ENCODE data around the gene RITA1. TPM values are rescaled to one million over a fixed set of nuclear protein-coding genes. Genes with fewer than 3 reads are reported as not detected.

Gene RITA1
- total RNA-seq, 1 donor from 2014 or later, result 17.9 TPM

- peaks cover 100% of the 10 kb centered on the region for H3K36me3 ChIP-seq
- DNase-seq, result peak; percentile 73
- H3K4me1 ChIP-seq, result no peaks in the 10 kb centered on the region
- H3K4me3 ChIP-seq, result no peak overlapping the region
- H3K9me3 ChIP-seq (replicated peaks), result peaks cover 6% of the 10 kb centered on the region
- no peak overlapping the region for H3K27ac ChIP-seq (replicated peaks)
- H3K27me3 ChIP-seq (ENCODE audit: low read depth), result no peaks in the 10 kb centered on the region
- peak; percentile 100 for TF ChIP-seq CTCF (IDR thresholded peaks at IDR 0.05; ENCODE audit: borderline replicate concordance)
- intact Hi-C loops (cut with micrococcal nuclease), result loop anchor here (10.0 kb wide), 1 partner anchor 130 kb away; no protein-coding TSS in a partner anchor
Observed at GRCh38 chr12:113174461-113175384, 10.8 kb upstream of the RITA1 start.

- peaks cover 74% of the 10 kb centered on the region for H3K36me3 ChIP-seq
- intact Hi-C loops (cut with micrococcal nuclease), result loop anchor here (10.0 kb wide), 1 partner anchor 134 kb away; no protein-coding TSS in a partner anchor
Observed at GRCh38 chr12:113179023-113179422, 6.5 kb upstream of the RITA1 start.

GRCh38 chr12:113180333-113180732 lies 5.2 kb upstream of the RITA1 start:
- Histone ChIP-seq H3K4me1 (peaks cover 25% of the 10 kb centered on the region), H3K9me3 (replicated peaks) (peaks cover 6% of the 10 kb centered on the region), H3K4me3 (no peak overlapping the region), H3K36me3 (peaks cover 60% of the 10 kb centered on the region), H3K27me3 (ENCODE audit: low read depth) (no peaks in the 10 kb centered on the region), H3K27ac (replicated peaks) (no peak overlapping the region)
- no peak for TF ChIP-seq CTCF (IDR thresholded peaks at IDR 0.05; ENCODE audit: borderline replicate concordance)
- intact Hi-C loops (cut with micrococcal nuclease), result no loop called here
- no peak for DNase-seq

More at GRCh38 chr12:113179023-113179422, 6.5 kb upstream of the RITA1 start:
- Histone ChIP-seq H3K27me3 (ENCODE audit: low read depth) (no peaks in the 10 kb centered on the region), H3K4me1 (peaks cover 13% of the 10 kb centered on the region), H3K27ac (replicated peaks) (no peak overlapping the region), H3K4me3 (no peak overlapping the region), H3K9me3 (replicated peaks) (peaks cover 6% of the 10 kb centered on the region)
- no peak for DNase-seq
- TF ChIP-seq CTCF (IDR thresholded peaks at IDR 0.05; ENCODE audit: borderline replicate concordance), result no peak

GRCh38 chr12:113181975-113182374 lies 3.5 kb upstream of the RITA1 start:
- H3K4me1 ChIP-seq, result peaks cover 41% of the 10 kb centered on the region
- H3K36me3 ChIP-seq, result peaks cover 44% of the 10 kb centered on the region
- no peak overlapping the region for H3K27ac ChIP-seq (replicated peaks)
- no peak for TF ChIP-seq CTCF (IDR thresholded peaks at IDR 0.05; ENCODE audit: borderline replicate concordance)
- H3K27me3 ChIP-seq (ENCODE audit: low read depth), result no peaks in the 10 kb centered on the region
- intact Hi-C loops (cut with micrococcal nuclease), result no loop called here
- H3K9me3 ChIP-seq (replicated peaks), result peaks cover 5% of the 10 kb centered on the region
- no peak overlapping the region for H3K4me3 ChIP-seq
- no peak for DNase-seq

GRCh38 chr12:113183030-113183589 lies 2.4 kb upstream of the RITA1 start:
- no peak for DNase-seq
- Histone ChIP-seq H3K27ac (replicated peaks) (no peak overlapping the region), H3K36me3 (peaks cover 33% of the 10 kb centered on the region), H3K4me3 (no peak overlapping the region), H3K9me3 (replicated peaks) (no peaks in the 10 kb centered on the region), H3K4me1 (peaks cover 52% of the 10 kb centered on the region), H3K27me3 (ENCODE audit: low read depth) (no peaks in the 10 kb centered on the region)
- no peak for TF ChIP-seq CTCF (IDR thresholded peaks at IDR 0.05; ENCODE audit: borderline replicate concordance)
- intact Hi-C loops (cut with micrococcal nuclease), result no loop called here

Measured in left ventricle myocardium inferior (tissue), 1 donor.